Right lobe of liver (tissue), 6 donors: ENCODE measurements around the gene LGI4. TPM values are rescaled to one million over a fixed set of nuclear protein-coding genes. Genes with fewer than 3 reads are reported as not detected.

ENCODE experiments used
- ATAC-seq, 4 donors: fragments of 200-7000 bp; cut with Tn5 transposase; one replicate each; pipeline ENCODE4 v1.9.1; 2020; ENCODE audit warnings: mild to moderate bottlenecking in 4 of 4, moderate library complexity in 4 of 4
- DNase-seq, 3 donors: peaks; one replicate each; pipeline ENCODE4 v3.0.0-alpha.2; 2020
- H3K27ac ChIP-seq, 3 donors: fragments of 200-600 bp; one replicate each; pipeline ENCODE4 v1.8.0; 2022
- H3K27me3 ChIP-seq, 2 donors: fragments of 200-600 bp; one replicate each; pipeline ENCODE4 v1.8.0; 2022
- H3K36me3 ChIP-seq, 4 donors: fragments of 200-600 bp; sonication (generic) in 1 of 4; one replicate each; pipeline versions ENCODE4 v1.5.1 to v1.8.0; 2017 to 2022; ENCODE audit warnings: control low read depth in 1 of 4
- H3K4me1 ChIP-seq, 4 donors: fragments of 200-600 bp; sonication (generic) in 1 of 4; one replicate each; pipeline versions ENCODE4 v1.5.1 to v1.8.0; 2017 to 2022; ENCODE audit warnings: control low read depth in 1 of 4
- H3K4me3 ChIP-seq, 3 donors: fragments of 200-600 bp; one replicate each; pipeline ENCODE4 v1.8.0; 2022
- H3K9me3 ChIP-seq, 4 donors: fragments of 200-600 bp; sonication (generic) in 1 of 4; one replicate each; pipeline versions ENCODE4 v1.5.1 to v1.8.0; 2017 to 2022; ENCODE audit warnings: control low read depth in 1 of 4
- POLR2A ChIP-seq: fragments of 450-650 bp; IDR thresholded peaks from one replicate; pipeline ENCODE4 v1.6.1; 2017; ENCODE audit warnings: antibody characterized with exemption, mild to moderate bottlenecking
- WGBS: methylation state at CpG from one replicate; pipeline ENCODE4 v1.1.6; 2018; ENCODE audit warnings: low coverage, low lambda C conversion rate; ENCODE audit not compliant: insufficient coverage; ENCODE audit errors: missing lambda C conversion rate; 5-methylcytosine and 5-hydroxymethylcytosine counted together
- intact Hi-C, 2 donors: fragments of 100-400 bp; cut with DNase I; formaldehyde crosslinking; loops; one replicate each; pipeline versions ENCODE4 v1.11.2 to v1.14.1; 2022
- total RNA-seq, 6 experiments: library from RNA; depleted of rRNA in 2 of 6; stranded (reverse); fragments of >200 nt in 2 of 6; fragmentation: NEBNext Ultra II Directional in 3 of 6; extraction: Animal tissue kit (Norgen Biotek cat#: 25700) in 3 of 6; gene quantifications; one replicate each; pipeline versions ENCODE4 v1.1.0 to v1.2.4, GENCODE V29; 2016 to 2023
- TF ChIP-seq, protein P1 (sequence below), 4 donors: fragments of 200-600 bp in 3 of 4; fragments of 450-650 bp in 1 of 4; IDR thresholded peaks; one replicate each; pipeline versions ENCODE4 v1.5.1 to v1.8.0; 2016 to 2022; ENCODE audit warnings: antibody characterized with exemption in 4 of 4, mild to moderate bottlenecking in 2 of 4
- donor health status: DM: no; HTN: yes; CAD: no.
- donor health status: DM: no; HTN: no; CAD: no.
- donor health status: DM: no; HTN: no; CAD: no.
- donor health status: DM: no; HTN: yes; CAD: no.
- donor health status: DM: no; HTN: yes; CAD: no.

Gene LGI4
- total RNA-seq, 6 experiments from 2014 or later, result 0.99 to 2.0 (median 1.5) TPM

DNA sequence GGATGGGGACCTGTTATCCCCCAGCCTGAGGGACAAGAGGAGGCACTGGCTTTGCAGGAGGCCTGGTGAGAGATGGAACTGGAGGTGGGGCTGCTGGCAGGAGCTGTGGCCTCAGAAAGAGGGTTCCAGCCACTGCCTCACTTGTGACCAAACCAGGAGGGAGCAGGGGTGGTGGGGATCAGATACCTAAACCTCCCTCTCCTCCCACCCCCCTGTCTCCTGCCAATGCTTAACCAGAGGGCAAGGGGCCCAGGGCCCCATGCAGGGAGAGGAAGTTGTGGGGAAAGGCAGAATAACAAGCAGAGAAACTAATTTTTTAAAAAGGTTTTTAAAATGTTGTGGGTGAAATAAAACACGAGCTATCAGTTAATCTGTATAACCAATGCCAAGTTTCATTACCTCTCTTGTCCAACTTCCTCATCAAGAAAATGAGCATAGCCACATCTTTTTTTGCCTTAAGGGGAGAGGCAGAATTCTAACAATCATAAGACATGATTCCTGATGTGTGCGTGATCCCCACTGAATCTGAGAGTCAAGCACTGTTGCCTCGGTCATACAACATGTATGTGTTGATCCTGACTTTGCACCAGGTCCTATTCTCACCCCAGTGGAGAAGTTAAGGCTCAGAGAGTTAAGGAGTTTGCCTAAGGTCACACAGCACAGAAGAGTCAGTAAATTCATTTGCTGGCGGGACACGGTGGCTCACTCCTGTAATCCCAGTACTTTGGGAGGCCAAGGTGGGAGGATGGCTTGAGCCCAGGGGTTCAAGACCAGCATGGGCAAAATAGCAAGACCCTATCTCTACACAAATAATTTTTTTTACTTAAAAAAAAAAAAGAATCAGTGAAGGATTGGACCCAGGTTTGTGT is 32.6 kb upstream of the LGI4 start:
- peak in 1 of 3 donors; percentile 39 for DNase-seq
- intact Hi-C loops, result no loop called here
- 43% methylated on average over 2 of the region's 5 CpGs for WGBS
- ATAC-seq, result no peak
- Histone ChIP-seq H3K4me1 (peaks cover 0 to 25% (median 10%) of the 10 kb centered on the region in 4 donors), H3K27ac (no peak overlapping the region), H3K4me3 (no peak overlapping the region), H3K27me3 (no peaks in the 10 kb centered on the region), H3K36me3 (no peaks in the 10 kb centered on the region), H3K9me3 (no peaks in the 10 kb centered on the region)
- no peak for TF ChIP-seq POLR2A
- TF ChIP-seq, protein P1, sequence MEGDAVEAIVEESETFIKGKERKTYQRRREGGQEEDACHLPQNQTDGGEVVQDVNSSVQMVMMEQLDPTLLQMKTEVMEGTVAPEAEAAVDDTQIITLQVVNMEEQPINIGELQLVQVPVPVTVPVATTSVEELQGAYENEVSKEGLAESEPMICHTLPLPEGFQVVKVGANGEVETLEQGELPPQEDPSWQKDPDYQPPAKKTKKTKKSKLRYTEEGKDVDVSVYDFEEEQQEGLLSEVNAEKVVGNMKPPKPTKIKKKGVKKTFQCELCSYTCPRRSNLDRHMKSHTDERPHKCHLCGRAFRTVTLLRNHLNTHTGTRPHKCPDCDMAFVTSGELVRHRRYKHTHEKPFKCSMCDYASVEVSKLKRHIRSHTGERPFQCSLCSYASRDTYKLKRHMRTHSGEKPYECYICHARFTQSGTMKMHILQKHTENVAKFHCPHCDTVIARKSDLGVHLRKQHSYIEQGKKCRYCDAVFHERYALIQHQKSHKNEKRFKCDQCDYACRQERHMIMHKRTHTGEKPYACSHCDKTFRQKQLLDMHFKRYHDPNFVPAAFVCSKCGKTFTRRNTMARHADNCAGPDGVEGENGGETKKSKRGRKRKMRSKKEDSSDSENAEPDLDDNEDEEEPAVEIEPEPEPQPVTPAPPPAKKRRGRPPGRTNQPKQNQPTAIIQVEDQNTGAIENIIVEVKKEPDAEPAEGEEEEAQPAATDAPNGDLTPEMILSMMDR (IDR thresholded peaks at IDR 0.05), result no peak

DNA sequence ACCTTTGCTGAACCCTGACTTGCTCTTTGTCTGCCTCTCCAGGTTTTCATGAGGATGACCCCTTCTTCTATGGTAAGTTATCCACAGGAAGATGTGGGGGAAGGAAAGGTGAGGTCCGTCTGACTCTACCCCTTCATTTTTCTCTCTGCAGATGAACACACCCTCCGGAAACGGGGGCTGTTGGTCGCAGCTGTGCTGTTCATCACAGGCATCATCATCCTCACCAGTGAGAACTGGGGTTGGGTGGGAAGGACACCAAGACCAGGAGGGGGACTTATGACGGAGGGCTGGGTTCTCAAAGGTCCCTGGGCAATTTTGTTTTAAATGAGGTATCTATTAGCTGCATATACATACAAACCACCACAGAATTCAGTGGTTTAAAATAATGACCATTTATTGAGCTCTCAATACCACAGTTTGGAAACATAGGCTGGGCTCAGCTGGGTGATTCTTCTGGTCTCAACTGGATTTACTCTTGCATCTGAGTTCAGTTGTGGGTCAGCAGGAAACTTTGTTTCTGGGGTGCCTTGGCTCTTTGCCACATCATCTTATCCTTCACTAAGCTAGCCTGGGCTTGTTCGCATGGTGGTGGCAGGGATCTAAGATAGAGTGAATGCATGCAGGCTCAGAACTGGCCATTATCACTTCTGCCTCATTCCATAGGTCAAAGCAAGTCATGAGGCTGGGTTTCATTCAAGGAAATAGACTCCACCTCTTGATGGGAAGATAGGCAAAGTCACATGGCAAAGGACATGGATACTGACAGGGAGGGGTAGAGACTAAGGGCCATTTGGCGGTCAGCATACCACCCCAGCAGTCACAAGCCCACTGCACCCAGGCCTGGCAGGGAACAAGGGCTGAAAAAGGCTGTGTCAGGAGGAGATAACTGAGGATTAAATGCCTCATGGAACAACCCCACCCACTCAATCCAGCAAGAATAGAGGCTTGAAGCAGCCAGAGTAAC is 31.5 kb upstream of the LGI4 start:
- Histone ChIP-seq H3K36me3 (no peaks in the 10 kb centered on the region), H3K27ac (no peak overlapping the region), H3K27me3 (no peaks in the 10 kb centered on the region), H3K4me1 (peaks cover 0 to 25% (median 9%) of the 10 kb centered on the region in 4 donors), H3K9me3 (no peaks in the 10 kb centered on the region), H3K4me3 (no peak overlapping the region)
- DNase-seq (no peak), ATAC-seq (no peak)
- TF ChIP-seq POLR2A, result no peak
- TF ChIP-seq, protein P1 (IDR thresholded peaks at IDR 0.05), result no peak
- WGBS, result 95% methylated on average over 7 of the region's 7 CpGs
- intact Hi-C loops, result no loop called here

DNA sequence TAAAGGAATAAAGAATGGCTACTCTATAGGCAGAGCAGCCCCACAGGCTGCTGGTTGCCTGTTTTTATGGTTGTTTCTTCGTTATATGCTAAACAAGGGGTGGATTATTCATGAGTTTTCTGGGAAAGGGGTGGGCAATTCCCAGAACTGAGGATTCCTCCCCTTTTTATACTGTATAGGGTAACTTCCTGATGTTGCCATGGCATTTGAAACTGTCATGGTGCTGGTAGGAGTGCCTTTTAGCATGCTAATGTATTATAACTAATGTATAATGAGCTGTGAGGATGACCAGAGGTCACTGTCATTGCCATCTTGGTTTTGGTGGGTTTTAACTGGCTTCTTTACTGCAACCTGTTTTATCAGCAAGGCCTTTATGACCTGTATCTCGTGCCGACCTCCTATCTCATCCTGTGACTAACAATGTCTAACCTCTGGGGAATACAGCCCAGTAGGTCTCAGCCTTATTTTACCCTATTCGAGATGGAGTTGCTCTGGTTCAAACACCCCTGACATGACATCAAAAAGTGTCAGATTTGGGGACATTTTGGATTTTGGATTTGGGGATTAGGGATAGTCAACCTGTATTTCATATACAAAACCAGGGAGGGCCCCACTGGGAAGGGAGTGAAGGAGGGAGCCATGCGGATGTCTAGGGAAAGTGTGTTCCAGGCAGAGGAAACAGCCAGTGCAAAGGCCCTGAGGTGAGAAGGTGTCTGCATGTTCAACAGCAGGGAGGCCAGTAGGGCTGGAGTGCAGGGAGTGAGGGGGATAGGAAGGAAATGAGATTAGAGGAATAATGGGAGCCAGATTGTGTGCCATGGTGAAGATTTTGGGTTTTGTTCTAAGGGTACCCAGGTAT is 30.6 kb upstream of the LGI4 start:
- ATAC-seq (no peak), DNase-seq (no peak)
- H3K36me3 ChIP-seq, result no peaks in the 10 kb centered on the region
- intact Hi-C loops, result no loop called here
- 68% methylated on average over 5 of the region's 5 CpGs for WGBS
- H3K27ac ChIP-seq, result no peak overlapping the region
- TF ChIP-seq POLR2A, result no peak
- TF ChIP-seq, protein P1 (IDR thresholded peaks at IDR 0.05), result no peak
- no peaks in the 10 kb centered on the region for H3K27me3 ChIP-seq
- peaks cover 0 to 15% (median 6%) of the 10 kb centered on the region in 4 donors for H3K4me1 ChIP-seq
- no peaks in the 10 kb centered on the region for H3K9me3 ChIP-seq
- no peak overlapping the region for H3K4me3 ChIP-seq

- H3K4me3 ChIP-seq, result no peak overlapping the region
- WGBS, result 89% methylated on average over 1 of the region's 2 CpGs
- intact Hi-C loops, result no loop called here
- no peak for TF ChIP-seq POLR2A
- TF ChIP-seq, protein P1 (IDR thresholded peaks at IDR 0.05), result no peak
- no peak overlapping the region for H3K27ac ChIP-seq
- H3K36me3 ChIP-seq, result no peaks in the 10 kb centered on the region
- H3K4me1 ChIP-seq, result peaks cover 0 to 10% (median 1%) of the 10 kb centered on the region in 4 donors
- H3K27me3 ChIP-seq, result no peaks in the 10 kb centered on the region
- DNase-seq (no peak), ATAC-seq (no peak)
- H3K9me3 ChIP-seq, result no peaks in the 10 kb centered on the region
Observed at GRCh38 chr19:35164418-35164817, 29.6 kb upstream of the LGI4 start.
